GM18520 (cell line): ENCODE data around the gene KCNAB1.

ENCODE experiments used
- ATAC-seq: cut with Tn5 transposase; IDR thresholded peaks from one replicate; pipeline ENCODE4 v1.9.1; 2021; ENCODE audit not compliant: unreplicated experiment

KCNAB1 gene

DNA sequence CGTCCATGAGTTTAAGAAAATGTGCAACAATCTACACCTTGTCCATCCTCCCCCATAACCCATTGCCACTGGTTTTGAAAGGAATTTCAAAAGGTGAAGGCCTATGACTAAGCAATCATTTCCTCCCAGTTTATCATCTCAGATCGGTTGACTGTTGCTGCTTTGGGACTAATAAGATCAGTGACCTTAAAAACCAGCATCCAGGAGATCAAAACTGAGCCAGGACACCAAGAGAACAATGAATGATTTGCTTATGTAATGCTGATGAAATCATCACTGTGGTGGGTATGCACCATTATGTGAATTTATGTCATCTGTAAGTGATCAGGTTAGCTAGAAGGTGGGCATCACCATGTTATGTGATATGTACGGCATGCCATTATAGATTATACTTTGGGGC lies 239.0 kb downstream of the KCNAB1 start:
- no peak for ATAC-seq

DNA sequence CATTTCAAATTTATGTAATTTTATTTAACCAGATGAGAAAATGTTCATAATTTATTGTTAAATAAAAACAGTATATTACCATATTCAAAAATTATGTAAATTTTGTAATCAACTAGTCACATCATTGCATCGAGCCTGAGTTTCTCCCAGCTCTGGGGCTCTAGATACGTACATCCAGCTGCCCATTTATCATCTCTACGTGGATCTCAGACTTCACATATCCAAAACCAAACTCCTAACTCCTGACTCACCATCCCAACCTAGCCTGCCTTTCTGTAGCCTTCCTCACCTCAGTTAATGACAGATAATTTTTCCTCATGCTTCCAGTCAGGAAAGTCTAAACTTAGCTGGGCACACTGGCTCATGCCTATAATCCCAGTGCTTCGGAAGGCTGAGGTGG lies 239.7 kb downstream of the KCNAB1 start:
- no peak for ATAC-seq

DNA sequence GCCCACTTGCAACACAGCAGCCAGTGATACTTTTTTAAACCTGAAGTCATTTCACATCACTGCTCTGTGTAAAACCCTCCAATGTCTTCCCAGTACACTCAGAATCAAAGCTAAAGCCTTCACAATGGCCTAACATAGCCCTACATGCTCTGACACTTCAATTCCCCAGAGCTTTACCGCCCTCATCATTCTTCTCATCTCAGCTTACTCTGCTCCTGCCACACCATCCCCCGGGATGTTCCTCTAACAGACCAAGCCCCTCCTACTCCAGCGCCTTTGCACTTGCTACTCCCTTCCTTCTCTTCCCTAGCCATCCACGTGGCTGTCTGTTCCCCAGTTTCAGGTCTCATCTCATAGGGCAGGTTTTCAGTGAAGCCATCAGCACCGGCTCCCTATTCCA lies 240.6 kb downstream of the KCNAB1 start:
- no peak for ATAC-seq

DNA sequence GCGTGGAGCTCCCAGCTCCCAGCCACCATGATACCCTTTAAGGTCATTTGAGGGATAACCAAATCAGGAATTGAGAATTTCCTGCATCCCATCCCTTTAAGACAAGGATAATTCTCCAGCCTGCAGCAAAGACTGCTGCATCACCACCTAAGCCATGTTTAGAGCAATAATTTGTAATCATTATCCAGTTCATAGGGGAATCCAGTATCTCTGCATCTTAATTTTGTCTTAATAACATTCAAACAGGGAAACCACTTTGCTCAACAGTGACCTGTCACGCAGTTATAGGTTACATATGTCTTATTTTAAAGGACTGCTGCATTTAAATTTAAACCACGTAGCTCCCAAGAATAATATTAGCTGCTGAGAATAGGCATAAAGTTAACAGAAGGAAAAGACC lies 246.2 kb downstream of the KCNAB1 start:
- ATAC-seq, result no peak

DNA sequence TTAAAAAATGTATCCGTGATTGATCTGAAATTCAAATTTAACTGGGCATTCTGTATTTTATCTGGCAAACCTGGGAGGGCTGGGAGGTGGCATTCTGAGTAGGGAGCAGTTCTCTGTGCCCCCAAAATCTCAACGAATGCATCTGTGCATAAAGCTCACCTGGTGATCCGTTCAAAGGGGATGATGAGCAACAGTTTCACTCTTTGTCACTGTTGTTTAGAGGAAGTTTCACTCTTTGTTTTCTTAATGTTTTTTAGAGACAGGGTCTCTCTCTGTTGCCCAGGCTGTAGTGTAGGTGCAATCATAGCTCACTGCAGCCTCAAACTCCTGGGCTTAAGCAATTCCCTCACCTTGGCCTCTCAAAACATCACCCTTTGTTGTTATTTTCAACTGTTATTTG lies 247.8 kb downstream of the KCNAB1 start:
- no peak for ATAC-seq

DNA sequence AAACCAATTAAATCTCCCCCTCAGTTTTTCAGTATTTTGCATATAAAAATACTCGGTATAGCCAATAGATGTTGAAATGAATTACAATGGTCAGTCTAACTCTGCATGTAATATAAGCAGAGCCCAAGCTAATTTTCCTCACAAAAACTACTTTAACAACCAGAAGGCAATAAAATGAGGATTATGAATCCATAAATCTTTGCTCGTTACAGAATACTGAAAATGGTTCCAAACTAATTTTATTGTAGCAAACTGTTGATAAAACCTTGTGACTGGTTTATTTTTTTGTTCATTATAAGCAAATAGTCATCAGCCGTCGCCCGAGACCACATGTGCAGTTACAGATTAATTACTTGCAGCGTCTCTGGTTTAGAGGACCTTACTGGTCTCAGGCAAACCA lies 251.3 kb downstream of the KCNAB1 start:
- ATAC-seq, result no peak

DNA sequence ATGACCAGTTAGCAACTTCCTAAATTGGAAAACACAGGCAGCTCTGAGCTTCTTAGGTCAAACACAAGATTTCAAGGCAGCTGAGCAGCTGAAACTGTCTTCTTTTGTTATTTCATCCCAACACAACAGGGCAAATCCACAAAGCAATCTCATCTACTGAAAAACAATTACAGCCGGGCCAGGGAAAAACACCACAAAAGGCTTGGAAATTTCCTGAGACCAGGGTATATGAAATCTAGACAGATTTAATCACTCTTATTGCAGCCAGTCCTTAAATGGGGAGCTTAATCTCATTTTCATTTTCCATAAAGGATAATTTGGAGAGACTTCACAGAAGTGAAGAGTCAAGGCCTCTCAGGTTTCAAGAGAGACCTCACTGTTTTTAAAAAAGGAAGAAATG lies 252.7 kb downstream of the KCNAB1 start:
- ATAC-seq, result no peak

DNA sequence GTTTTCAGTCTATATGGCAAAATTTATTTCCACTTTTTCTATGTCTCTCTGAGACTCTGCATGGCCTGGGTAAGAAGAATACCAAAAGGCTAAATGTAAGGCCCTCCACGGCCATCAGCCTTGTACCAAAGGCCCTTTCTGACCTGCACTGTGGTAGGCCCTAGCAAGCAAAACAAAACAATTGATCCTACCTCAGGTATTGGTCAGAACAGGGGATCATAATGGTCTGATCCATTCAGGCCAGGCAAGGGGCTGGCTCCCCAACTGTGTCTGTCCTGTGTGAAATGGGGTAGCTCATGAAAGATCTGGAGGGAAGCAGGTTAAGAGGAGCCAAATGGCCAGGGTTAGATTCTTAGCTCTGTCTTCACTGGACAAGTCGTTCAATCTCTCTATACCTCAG lies 253.3 kb downstream of the KCNAB1 start:
- ATAC-seq, result no peak

DNA sequence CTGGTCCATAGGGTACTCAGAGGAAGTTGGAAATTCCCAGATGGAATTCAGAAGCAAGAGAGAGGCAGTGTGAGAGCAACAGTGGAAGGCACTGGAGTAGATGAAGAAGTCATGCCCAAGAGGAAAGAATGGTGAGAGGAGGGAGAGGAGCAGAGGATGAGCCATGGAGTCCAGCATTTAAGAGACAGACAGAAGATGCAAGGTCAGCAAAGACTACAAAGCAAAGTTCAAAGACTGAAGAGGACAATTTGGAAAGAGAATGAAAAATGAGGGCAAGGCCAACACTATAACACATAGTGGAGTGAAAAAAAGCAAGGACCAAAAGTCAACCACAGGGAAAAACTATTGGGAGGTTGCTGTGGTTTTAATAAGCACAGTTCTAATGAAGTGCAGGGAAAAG lies 255.8 kb downstream of the KCNAB1 start:
- no peak for ATAC-seq

DNA sequence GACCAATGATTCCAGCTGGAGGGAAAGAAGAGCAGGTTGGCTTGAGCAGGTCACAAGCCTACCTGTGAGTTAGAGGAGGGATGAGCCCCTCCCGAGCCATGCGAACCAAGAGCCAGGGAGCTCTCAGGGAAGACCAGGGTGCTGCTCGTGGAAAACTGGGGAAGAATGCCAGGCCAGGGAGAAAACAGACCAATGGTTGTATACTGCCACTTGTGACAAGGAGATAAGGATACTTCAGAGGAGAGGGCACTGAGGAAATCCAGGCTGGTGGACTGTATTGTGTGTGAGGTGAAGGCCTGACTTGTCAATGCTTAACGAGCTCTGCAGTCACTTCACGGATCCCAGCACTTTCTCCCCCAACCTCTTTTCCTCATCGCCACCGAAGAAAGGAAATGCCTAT lies 256.9 kb downstream of the KCNAB1 start:
- no peak for ATAC-seq

DNA sequence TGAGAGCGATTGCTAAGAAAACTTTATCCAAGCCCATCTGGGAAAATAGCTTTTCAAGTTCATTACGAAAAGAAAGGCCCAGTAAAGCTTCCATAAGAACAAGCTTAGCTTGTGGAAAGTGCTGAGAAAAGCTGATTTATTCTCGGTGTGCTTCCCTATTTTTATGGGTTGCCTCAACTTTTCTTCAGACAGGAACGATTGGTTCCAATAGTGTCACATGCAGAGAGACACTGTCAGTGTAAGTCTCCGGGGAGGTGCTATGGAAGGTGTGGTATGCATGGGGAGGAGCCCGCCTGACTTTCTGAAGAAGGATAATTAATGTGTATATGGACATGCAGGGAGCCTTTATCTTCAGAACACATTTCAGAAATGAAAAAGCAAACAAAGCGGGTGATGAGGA lies 257.3 kb downstream of the KCNAB1 start:
- no peak for ATAC-seq

DNA sequence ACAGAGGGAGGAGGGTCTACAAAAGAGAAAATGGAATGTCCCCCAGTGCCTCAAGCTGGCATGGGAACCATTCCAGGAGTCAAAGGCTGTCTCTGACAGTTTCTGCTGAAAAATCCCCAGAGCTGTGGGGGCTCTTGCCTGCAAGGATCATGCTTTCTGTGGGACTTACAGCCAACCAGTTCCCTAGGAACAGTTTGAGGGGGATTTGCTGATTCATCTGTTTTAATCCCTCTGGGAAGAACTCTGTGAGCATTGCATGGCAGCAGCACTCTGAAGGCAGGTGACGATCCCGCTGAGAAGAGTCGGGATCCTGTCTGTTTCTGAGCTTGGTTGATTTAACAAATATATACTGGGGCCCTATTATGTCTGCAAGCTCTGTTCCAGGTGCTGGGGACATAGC lies 258.5 kb downstream of the KCNAB1 start:
- no peak for ATAC-seq

DNA sequence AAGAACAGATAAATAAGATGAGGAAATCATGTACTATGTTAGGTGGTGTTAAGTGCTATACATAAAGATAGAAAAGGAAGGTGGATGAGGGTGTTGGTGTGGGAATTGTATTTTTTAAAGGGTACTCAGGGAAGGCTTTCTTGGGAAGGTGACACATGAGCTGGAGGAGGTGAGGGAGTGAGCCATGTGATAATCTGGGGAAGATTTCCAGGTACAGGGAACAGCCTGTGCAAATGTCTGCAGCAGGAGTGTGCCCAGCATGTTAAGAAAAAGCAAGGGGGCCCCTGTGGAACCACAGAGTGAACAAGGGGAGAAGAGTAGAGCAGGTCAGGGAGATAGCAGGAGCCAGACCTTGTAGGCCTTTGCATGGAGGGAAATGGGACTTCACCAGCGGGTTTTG lies 258.9 kb downstream of the KCNAB1 start:
- no peak for ATAC-seq

DNA sequence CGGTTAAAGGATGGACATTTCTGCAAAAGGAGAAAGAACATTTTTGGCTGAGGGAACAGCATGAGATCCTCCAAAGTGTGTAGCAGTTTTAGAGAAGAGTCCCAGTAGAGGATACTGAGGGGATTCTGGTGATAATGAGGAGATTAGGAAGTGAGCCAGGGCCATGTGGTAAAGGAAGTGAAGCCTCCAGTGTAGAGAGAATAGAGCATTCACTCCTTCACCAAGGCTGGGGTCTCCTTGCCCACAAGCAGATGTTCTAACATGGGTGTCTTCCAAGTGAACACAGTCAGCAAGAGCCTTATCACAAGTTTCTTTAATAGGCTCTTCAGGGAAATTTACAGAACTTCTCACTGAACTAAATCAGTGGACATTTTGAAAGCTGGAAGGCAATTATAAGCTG lies 260.9 kb downstream of the KCNAB1 start:
- ATAC-seq, result no peak

DNA sequence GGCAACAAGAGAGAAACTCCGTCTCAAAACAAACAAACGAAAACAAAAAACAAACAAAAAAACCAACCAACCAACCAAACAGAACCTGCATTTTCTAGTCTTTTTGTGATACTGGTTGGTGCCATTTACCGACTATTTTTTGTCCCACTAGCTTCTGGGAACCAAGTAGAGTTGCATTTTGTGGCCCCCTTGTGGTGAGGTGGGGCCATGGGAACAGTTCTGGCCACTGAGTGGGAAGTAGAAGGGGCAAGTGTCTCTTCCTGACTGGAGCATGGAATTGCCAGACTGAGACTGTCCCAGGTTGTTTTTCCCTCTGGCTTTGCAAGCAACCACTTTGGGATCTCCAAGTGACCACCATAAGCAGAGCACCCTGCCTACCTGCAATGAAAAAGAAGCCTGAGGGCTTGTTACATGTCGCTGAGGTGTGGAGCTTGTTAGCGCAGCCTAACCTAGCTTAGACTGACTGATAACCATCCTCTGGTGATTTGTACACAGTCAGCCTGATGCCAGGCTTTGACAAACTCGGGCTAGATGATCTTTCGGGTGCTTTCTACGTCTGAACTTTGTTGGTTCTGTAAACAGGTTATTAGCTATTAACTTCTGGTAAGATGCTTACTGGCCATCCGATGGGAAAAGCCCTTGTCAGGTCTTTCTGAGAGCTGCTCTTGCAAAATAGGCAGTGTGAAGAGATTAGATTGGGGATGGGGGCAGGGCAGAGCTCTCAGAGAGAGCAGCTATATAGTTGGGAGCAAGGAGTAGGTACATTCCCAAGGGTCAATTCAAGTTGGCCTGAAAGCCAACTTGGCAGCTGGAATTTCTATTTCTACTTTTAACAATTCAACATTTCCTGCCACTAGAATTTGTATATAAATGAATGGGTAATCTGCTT lies 262.3 kb downstream of the KCNAB1 start:
- ATAC-seq, result no peak

DNA sequence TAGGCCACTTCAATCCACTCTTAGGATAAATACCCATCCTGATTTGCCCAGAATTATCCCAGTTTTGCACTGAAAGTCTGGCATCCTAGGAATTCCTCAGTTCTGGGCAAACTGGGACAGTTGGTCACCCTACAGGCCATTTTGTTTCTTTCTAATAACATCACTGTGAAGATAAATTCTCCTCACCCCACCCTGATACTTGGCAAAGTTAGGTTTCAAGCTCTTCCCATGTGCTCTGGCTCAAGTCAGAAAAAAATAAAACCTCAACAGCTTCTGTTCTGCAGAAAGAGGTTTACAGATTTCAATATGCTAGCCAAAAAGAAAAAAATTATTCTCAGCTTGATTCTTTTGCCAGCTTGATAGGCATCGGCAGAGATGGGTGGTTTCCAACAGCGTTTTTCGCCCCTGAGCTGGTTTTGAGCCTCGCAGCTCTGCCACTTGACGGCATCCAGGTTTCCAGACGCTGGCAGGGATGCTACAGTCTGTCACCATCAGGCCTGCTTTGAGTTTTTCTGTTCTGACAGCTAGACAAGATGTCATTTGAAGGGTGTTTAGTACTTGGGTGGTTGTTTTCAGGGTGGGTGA lies 263.2 kb downstream of the KCNAB1 start:
- no peak for ATAC-seq

DNA sequence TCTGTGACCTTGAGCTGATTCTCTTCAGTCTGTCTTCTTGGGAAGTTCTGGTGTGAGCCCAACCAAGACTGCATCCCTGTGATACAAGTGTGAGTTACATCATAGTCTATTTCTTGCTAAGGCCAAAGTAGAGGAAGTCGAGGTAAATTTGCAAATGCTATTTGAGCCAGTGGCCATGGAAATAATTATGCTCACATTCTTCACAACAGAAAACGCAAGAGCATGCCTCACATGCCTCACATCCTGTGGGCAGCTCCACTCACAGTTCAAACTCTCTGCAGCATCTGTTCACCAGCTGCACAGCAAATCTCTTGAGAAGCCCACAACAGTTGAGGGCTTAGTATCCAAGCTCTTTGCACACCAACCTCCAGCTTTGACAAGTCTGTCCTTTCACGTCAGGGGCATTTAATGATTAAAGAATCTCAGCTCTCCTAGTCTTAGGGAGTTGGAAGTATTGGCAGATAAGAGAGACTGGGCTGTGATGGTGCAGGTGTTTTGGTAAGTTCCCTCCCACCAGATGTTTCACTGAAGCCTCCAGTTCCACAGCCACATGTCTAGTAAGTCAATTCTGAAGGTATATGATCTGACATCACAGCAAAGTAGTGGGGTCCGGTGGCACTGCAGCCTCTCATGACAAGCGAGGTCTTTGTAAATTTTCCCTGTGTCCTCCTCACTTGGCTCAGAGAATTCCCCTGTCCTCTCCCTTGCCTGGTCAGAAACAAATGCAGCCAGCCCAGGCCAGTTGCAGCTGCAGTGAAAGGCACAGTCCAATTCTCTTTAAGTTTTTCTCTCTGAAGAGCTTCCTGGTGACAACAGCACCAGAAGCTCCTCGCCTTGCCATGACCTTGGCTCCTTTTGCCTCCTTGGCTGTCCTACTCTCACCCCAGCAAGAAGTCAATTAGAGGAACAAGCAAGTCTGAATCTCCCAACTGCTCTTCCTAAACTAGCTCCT lies 268.4 kb downstream of the KCNAB1 start:
- ATAC-seq, result peak; percentile 48

DNA sequence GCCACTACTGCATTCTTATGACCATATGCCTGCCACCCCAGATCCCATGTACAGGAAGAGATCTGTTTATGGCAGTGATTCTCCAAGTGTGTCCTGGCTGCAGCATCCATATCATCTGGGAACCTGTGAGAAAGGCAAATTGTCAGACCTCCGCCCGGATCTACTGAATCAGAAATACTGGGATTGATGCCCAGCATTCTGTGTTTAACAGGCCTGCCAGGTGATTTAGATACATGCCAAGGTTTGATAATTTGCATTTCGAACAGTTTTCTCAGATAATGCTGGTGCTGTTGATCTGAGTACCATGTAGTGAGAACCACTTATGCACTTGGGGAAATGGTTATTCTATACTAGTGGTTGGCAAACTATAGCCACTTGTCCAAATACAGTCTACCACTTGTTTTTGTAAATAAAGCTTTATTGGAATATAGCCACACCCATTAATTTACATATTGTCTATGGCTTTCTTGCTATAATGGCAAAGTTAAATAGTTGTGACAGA lies 269.1 kb downstream of the KCNAB1 start:
- ATAC-seq, result no peak

DNA sequence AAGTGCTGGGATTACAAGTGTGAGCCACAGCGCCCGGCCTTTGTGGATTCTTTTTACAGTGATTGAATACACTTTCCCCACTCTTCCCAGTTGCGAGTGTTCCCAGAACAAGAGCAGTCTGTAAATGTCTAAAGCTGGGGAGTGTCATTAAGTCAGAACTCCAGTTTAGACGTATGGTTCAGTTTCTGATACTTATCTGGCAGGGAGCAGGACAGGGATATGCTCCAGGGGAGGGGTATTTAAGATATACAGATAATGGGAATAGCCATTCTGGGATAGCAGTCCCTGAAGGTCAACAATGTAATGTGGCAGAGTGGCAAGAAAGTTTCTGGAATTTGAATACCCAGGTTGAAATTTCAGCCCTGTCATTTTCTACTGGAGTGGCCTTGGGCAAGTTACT lies 270.5 kb downstream of the KCNAB1 start:
- ATAC-seq, result no peak

DNA sequence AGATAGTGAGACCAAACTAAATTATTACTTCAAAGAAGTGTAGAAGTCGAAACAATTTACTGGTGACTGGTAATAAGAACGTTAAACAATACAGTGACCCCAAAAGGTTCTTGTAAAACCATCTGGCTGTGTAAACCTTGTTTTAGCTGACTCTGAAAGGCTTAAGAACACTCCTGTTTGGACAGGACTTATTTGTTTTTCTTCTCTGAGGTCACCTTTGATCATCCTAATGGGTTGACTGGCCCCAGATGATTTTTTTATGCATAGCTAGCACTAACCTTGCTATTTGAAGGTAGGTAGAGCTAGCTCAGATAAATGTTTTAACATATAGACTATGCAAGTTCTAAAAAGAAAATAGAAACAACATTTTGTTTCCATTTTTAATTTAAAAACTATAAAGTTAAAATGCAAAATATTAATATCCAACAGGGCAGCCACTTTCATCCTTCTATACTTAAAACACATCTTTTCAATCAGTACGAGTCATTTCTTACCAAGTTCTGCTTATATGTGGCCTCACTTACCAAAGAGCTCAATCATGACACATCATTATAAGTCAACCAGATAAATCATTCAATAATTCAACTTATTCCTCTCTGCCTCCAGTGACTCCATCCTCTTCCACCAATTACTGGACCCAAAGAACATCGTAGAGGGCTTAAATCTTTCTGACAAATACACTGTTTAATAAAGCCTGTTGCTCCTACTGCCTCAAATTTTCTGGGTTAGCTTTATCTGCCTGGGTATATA lies 275.8 kb downstream of the KCNAB1 start:
- ATAC-seq, result no peak

DNA sequence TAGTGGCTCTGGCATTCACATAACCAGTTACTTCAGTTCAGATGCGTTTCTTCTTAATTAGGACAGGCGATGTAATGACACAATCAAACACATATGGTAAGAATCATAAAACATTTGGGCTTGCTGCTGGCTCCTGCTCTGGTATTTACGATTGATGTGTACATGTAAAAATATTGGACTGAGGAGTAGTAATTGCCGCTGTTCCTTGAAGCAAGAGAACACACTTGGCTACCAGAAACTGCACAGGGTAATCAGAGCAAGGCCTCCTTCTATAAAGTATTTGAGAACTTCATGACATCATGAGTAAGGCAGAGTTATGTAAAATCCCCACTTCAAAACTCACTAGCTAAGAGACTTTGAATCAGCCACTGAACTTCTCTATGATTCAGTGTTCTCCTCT lies 276.5 kb downstream of the KCNAB1 start:
- no peak for ATAC-seq
